GM12892 (cell line): ENCODE results near the gene ARID5B.

Experiments
- DNase-seq: peaks from one replicate; pipeline ENCODE4 v3.0.0; 2011; ENCODE audit not compliant: insufficient read length
- FAIRE-seq: peaks from 2 replicates; lab custom pipeline; 2011; peaks lifted over from hg19 to GRCh38; lab: Jason Lieb, UNC
- POLR2A ChIP-seq: IDR thresholded peaks from 2 replicates; pipeline ENCODE4 v1.6.1; 2011; ENCODE audit warnings: low read depth, low read length, control low read depth
- POLR2AphosphoS5 ChIP-seq: IDR thresholded peaks from 2 replicates; pipeline ENCODE4 v1.6.1; 2011; ENCODE audit warnings: low read depth, low read length, control low read depth
- TAF1 ChIP-seq: IDR thresholded peaks from 2 replicates; pipeline ENCODE4 v1.6.1; 2011; ENCODE audit warnings: low read depth, mild to moderate bottlenecking, control low read depth, low read length, borderline replicate concordance

The ARID5B gene

DNA sequence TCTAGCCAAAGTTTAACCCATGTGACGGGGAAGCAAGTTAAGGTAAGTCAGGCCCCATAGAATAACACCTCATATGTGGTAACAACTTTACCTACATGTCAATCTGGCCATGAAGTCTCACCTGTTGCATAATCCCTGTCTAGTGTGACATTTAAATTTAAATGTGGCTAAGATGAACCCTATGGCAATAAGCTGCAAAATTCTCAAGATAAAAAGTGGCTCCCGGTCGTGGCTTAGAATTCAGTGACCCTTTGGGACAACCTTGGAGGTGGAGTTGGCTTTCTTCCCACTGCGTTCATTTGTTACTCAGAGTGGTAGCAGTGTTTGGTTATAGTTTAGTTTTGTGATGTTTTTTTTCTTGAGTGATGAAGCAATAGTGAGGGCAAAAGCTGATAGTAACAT, 90.6 kb downstream of the ARID5B start:
- FAIRE-seq (peak; percentile 42), DNase-seq (no peak)
- no peak for TF ChIP-seq POLR2AphosphoS5

DNA sequence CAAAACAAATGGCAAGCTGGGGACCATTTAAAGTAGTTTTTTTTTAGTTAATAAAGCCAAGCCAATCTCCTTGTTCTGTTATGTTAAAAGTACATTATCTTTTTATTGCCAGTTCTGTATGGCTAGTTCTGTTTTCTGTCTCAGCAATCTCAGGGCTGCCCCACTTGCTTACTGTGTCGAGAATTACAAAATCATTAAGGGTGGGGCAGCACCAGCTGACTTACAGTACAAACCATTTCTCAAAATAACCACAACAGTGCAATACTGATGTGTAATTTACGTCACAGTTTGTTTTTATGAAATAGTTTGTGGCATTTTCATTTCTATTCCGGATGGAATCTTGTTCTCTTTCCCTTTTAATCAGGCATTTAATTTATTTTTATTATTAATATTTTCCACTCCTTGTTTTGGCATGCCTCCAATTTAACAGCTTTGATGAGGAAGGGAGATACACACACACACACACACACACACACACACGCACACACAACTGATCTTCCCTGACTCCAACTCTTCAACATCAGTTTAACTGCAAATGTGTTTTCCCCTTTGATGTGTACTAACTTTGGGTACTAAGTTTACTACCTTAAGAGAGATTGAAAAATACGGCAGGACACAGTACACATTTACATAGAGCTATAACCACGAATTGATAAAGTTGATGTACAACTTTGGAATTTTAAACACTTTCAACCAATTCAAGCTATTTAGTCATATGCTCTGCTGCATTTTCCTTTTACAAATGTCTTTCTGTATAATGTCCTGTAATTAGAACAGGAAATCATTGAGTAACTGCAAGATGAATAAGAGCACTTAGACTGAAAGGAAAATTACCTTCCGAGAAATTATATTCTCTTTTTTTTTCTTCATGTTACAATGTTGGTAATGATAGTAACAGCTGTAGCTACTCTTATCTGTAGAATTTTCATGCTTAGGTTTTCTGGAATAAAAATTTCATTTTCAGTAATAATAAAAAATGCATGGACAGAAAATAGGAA, 91.5 kb downstream of the ARID5B start:
- TF ChIP-seq TAF1, result no peak
- no peak for TF ChIP-seq POLR2A
- no peak for TF ChIP-seq POLR2AphosphoS5
- DNase-seq (no peak), FAIRE-seq (peak; percentile 69)

DNA sequence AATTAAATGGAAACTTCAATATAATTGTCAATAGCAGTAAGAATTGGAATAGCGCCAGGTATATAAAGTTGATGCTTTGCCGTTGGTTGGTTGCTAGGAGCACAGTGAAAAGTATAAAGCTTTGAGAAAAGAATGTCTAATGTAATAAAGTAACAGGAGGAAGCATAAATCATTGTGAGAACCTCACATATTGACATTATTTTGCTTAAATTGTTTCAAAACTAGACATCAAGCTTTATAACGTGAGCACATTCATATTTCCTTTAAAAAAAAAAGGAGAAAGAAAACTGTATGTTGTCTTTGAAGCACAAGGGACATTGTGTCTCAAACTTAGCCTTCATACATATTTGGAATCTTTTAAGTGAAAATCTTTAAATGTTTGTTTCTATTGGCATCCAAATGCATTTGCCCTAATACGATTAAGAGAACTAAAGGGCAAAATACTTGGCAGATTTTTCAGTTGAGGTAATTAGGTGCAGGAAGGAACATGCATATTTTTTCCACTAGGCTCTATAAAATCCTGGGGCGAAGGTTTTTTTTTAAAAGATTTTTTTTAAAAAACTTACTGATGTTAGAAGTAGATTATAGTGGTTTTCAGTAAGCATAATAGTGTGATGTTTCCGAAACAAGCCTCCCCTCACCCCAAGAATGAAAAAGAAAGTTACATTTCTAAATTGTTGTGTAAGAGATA, 92.4 kb downstream of the ARID5B start:
- FAIRE-seq (no peak), DNase-seq (no peak)
- TF ChIP-seq POLR2A, result no peak
- TF ChIP-seq TAF1, result no peak
- no peak for TF ChIP-seq POLR2AphosphoS5

DNA sequence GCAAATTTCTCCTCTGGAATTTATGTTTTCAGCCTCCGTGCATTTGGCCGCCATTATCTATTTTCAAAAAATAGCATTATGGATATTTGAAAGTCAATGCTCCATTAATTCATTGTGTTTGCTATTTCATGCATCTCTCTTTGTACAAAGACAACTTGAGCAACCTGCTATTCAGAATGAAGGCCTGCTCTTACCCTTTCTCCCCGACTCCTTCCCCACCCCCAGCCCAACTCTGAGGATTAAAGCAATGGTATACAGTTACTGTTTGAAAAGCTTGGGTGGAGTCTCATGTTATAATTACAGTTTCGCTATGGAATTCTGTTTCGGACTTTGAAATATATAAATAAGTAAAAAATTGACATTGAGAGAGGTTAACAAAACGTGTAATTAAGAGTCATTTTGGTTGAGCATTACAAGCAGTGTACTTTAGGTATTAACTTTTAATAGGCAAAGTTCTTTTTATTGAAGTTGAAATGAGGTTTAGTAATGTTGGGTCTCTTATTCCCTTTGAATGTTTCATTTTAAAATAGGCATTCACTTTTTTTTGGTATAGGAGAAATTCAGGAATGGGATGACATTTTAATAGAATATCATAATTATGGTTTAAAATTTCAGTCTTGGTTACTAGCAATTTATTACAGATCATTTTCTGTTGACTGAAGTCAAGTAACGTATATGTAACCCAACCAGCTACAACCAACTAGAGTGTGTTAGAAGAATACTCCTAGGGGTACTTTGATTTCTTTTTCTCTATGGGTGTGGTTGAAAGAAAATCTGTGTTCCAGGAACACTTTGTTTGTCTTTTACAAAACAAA, 93.1 kb downstream of the ARID5B start:
- FAIRE-seq, result no peak

DNA sequence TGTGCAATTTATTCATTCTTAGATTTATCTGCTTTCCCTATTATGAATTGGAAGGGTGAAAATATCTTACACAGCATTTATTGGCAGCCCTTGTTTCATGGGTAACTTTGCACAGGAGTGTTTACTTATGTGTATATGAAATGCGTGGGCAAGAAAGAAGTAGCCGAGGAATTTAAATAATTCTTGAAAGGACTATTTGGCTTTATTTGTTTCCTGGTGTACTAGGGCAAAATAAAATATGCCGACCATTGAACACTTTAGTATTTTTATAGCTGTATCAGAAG, 93.7 kb downstream of the ARID5B start:
- DNase-seq, result no peak
- no peak for FAIRE-seq
- TF ChIP-seq POLR2AphosphoS5 (no peak), TAF1 (no peak), POLR2A (no peak)

More for the DNA sequence above, 93.1 kb downstream of the ARID5B start:
- no peak for TF ChIP-seq TAF1
- TF ChIP-seq POLR2AphosphoS5, result no peak
- TF ChIP-seq POLR2A, result no peak
- no peak for DNase-seq

DNA sequence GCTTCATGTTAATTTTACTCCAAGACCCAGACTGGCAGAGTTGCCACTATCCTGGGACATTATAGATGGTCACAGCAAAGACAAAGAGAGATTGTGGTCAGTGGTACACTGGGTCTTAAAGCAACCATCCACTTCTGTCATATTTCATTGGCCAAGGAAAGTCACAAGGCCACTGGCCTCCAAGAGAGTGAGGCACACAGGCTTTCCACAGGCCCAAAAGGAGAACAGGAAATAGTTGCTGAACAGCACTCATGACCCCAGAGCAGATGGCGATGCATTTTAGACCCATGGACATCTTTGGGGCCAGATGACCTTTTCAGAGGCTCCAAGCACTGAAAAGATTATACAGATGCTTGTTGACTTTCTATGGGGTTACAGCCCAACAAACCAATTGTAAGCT, 97.4 kb downstream of the ARID5B start:
- FAIRE-seq (peak; percentile 79), DNase-seq (no peak)
- TF ChIP-seq TAF1 (no peak), POLR2AphosphoS5 (no peak), POLR2A (no peak)

DNA sequence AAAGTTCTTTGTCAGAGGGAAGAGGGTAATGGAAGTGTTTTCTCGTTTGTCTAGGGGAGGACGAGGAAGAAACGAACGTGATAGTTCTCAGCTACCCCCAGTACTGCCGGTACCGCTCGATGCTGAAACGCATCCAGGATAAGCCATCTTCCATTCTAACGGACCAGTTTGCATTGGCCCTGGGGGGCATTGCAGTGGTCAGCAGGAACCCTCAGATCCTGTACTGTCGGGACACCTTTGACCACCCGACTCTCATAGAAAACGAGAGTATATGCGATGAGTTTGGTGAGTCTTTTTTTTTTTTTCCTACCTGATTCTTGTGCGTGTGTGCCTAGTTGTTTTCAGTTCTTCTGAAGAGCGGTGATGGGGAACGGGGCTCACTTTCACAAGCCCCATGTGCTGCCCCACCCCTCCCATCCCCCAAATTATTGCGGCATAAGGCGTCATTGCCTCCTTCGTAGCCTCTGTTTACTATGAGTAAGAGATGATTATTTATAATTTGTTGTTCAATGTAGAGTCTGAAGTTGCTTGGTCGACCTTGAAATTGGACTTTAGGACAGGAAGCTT, 98.6 kb downstream of the ARID5B start:
- DNase-seq, result peak; percentile 18
- TF ChIP-seq POLR2A (peak; percentile 70), TAF1 (no peak), POLR2AphosphoS5 (peak; percentile 90)
- FAIRE-seq, result peak; percentile 98

DNA sequence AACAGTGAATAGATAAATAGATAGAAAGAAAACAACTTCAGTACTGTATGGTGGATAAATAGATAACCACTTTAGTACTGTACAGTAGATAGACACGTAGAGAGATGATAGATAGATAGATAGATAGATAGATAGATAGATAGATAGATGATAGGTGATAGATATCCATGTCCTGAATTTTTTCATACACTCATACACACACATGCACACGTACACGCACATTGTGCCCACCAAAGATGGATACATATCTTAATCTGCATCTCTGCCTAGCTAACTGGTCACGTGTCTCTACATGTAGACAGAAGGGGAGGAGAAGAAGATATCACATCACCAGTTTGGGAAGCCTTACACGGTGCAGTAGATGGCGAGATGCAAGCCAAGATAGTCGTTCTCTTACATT, 99.2 kb downstream of the ARID5B start:
- FAIRE-seq, result peak; percentile 73
- TF ChIP-seq POLR2AphosphoS5 (no peak), TAF1 (no peak), POLR2A (no peak)
- no peak for DNase-seq

DNA sequence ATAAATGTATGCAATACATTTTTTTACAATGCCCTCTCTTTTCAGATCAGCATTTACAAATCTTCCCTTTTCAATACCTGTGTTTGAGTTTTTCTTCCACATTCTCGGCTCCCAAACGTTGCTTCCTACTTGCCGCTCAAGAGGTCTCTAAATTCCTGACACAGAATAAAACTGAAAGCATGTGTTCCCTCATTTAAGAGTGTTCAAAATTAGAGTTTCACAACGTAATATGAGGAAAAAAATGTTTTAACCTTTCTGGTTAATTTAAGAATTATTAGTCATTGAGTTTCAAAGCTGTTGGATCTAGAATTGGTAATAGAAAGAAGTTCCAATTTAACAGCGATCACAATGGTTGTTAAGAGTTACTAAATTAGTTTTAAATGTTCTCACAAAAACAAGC, 100.4 kb downstream of the ARID5B start:
- DNase-seq, result no peak
- TF ChIP-seq TAF1 (no peak), POLR2AphosphoS5 (no peak), POLR2A (no peak)
- FAIRE-seq, result peak; percentile 50

DNA sequence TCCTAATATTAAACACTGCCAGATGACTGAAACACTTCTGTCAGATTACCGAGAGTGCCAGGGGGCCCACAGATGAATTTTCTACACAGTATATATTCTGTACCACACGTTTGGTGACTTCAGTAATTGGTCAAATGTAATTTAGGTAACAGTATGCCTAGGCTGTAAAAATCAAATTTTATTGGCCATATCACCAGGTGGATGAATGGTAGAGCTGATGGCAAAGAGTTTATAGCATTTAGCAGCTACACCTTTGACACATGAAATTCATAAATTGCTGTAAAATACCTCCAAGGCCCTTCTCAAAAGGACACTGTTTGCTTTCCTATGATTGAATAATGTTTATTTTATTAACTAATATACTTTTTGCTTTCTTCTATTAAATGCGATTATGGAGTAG, 101.3 kb downstream of the ARID5B start:
- TF ChIP-seq POLR2A, result no peak
- no peak for TF ChIP-seq TAF1
- TF ChIP-seq POLR2AphosphoS5, result no peak
- FAIRE-seq (peak; percentile 50), DNase-seq (no peak)

DNA sequence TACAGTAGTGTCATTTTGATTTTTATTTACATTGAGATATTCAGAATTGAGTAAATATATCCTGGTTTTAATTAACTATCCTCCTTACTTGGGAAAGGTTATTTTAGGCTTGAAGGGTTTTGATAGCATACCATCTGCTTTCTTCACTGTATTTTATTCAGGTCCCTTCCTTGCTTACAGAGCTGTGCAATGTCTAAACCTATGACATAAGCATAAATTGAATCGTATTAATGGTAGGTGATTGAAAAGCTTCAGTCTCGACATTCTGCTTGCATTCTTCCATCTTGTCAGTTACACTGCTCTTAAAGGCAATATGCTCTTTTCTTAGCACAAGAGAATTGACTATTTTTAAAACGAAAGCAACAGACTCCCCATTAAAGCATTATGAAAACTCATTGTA, 102.5 kb downstream of the ARID5B start:
- no peak for FAIRE-seq

More for the DNA sequence above, 102.5 kb downstream of the ARID5B start:
- no peak for DNase-seq
- no peak for TF ChIP-seq POLR2AphosphoS5
- no peak for TF ChIP-seq TAF1
- no peak for TF ChIP-seq POLR2A
